ENCODE results near the gene ADAM12.

ADAM12 gene

GRCh38 chr10:126402721-126403695, 14.7 kb upstream of the ADAM12 start:
- no peak for TF ChIP-seq CTCF (IDR thresholded peaks at IDR 0.05; ENCODE audit: low read depth, low read length)
- no peak for DNase-seq (ENCODE audit: extremely low read depth, low read depth)

- TF ChIP-seq CTCF (IDR thresholded peaks at IDR 0.05; ENCODE audit: low read depth, low read length) = no peak
- no peak for DNase-seq (ENCODE audit: extremely low read depth, low read depth)
These were observed 12.4 kb upstream of the ADAM12 start for GRCh38 chr10:126400641-126401040.

GRCh38 chr10:126398924-126399323, 10.6 kb upstream of the ADAM12 start:
- no peak for TF ChIP-seq CTCF (IDR thresholded peaks at IDR 0.05; ENCODE audit: low read depth, low read length)
- no peak for DNase-seq (ENCODE audit: extremely low read depth, low read depth)

- no peak for TF ChIP-seq CTCF (IDR thresholded peaks at IDR 0.05; ENCODE audit: low read depth, low read length)
- no peak for DNase-seq (ENCODE audit: extremely low read depth, low read depth)
These were observed 10.1 kb upstream of the ADAM12 start for GRCh38 chr10:126398383-126398743.

- DNase-seq (ENCODE audit: extremely low read depth, low read depth) = peak; percentile 81
These were observed 9.5 kb upstream of the ADAM12 start for GRCh38 chr10:126397640-126398382.

GRCh38 chr10:126397156-126397555, 8.9 kb upstream of the ADAM12 start:
- TF ChIP-seq CTCF (IDR thresholded peaks at IDR 0.05; ENCODE audit: low read depth, low read length) = no peak
- DNase-seq (ENCODE audit: extremely low read depth, low read depth) = no peak

More at GRCh38 chr10:126397640-126398382, 9.5 kb upstream of the ADAM12 start:
- no peak for TF ChIP-seq CTCF (IDR thresholded peaks at IDR 0.05; ENCODE audit: low read depth, low read length)

GRCh38 chr10:126394948-126395347, 6.7 kb upstream of the ADAM12 start:
- no peak for DNase-seq (ENCODE audit: extremely low read depth, low read depth)
- no peak for TF ChIP-seq CTCF (IDR thresholded peaks at IDR 0.05; ENCODE audit: low read depth, low read length)

Data from AG09319 (cell line).